NCI-H345 treated with DMSO at 0.1 percent for 48 hours (cell line): ENCODE measurements around the gene ATP1B3.
"Not testable (repeated sequence)": the region's sequence is repeated elsewhere in the genome, so short reads cannot be mapped to it uniquely, and the experiment has no call there.

ENCODE experiments used
- DNase-seq: peaks from one replicate; lab custom pipeline; 2025; ENCODE audit not compliant: unreplicated experiment; lab: John Stamatoyannopoulos, UW

The ATP1B3 gene

GRCh38 chr3:141876381-141876890 lies at the start of gene ATP1B3:
Gene ATP1B3 (plus strand): TSS chr3:141876643. CDS start chr3:141876802, 159 bp downstream.
- peak; percentile 23 for DNase-seq

GRCh38 chr3:141828487-141828886 lies 48.0 kb upstream of the ATP1B3 start:
- DNase-seq, result no peak

- no peak for DNase-seq
Measured at GRCh38 chr3:141828890-141829289, 47.6 kb upstream of the ATP1B3 start.

GRCh38 chr3:141830508-141830907 lies 45.9 kb upstream of the ATP1B3 start:
- DNase-seq, result no peak

- no peak for DNase-seq
Measured at GRCh38 chr3:141834292-141834691, 42.2 kb upstream of the ATP1B3 start.

- DNase-seq, result no peak
Measured at GRCh38 chr3:141835557-141836229, 40.8 kb upstream of the ATP1B3 start.

- no peak for DNase-seq
Measured at GRCh38 chr3:141839389-141839788, 37.1 kb upstream of the ATP1B3 start.

GRCh38 chr3:141840737-141841544 lies 35.5 kb upstream of the ATP1B3 start:
- DNase-seq, result no peak

- no peak for DNase-seq
Measured at GRCh38 chr3:141844108-141844507, 32.3 kb upstream of the ATP1B3 start.

- DNase-seq, result no peak
Measured at GRCh38 chr3:141844812-141845211, 31.6 kb upstream of the ATP1B3 start.

GRCh38 chr3:141845407-141846049 lies 30.9 kb upstream of the ATP1B3 start:
- no peak for DNase-seq

- DNase-seq, result no peak
Measured at GRCh38 chr3:141846050-141846433, 30.4 kb upstream of the ATP1B3 start.

- DNase-seq, result not testable (repeated sequence)
Measured at GRCh38 chr3:141848159-141848748, 28.2 kb upstream of the ATP1B3 start.

- DNase-seq, result no peak
Measured at GRCh38 chr3:141849056-141849815, 27.2 kb upstream of the ATP1B3 start.

- no peak for DNase-seq
Measured at GRCh38 chr3:141851411-141851810, 25.0 kb upstream of the ATP1B3 start.

- DNase-seq, result no peak
Measured at GRCh38 chr3:141853081-141853601, 23.3 kb upstream of the ATP1B3 start.

GRCh38 chr3:141853629-141854168 lies 22.7 kb upstream of the ATP1B3 start:
- no peak for DNase-seq

- DNase-seq, result no peak
Measured at GRCh38 chr3:141854599-141854998, 21.8 kb upstream of the ATP1B3 start.

GRCh38 chr3:141858312-141858711 lies 18.1 kb upstream of the ATP1B3 start:
- DNase-seq, result no peak

- DNase-seq, result no peak
Measured at GRCh38 chr3:141859651-141860050, 16.8 kb upstream of the ATP1B3 start.
